ENCODE data around the gene VAV2. TPM values are rescaled to one million over a fixed set of nuclear protein-coding genes. Genes with fewer than 3 reads are reported as not detected.

The VAV2 gene
- total and polyA plus RNA-seq, 9 of the 15 experiments (the other 6 are each of a cell fraction or from before 2014, with no cell fraction given): 0.01 to 2.7 (median 1.0) TPM; not detected in 1

DNA sequence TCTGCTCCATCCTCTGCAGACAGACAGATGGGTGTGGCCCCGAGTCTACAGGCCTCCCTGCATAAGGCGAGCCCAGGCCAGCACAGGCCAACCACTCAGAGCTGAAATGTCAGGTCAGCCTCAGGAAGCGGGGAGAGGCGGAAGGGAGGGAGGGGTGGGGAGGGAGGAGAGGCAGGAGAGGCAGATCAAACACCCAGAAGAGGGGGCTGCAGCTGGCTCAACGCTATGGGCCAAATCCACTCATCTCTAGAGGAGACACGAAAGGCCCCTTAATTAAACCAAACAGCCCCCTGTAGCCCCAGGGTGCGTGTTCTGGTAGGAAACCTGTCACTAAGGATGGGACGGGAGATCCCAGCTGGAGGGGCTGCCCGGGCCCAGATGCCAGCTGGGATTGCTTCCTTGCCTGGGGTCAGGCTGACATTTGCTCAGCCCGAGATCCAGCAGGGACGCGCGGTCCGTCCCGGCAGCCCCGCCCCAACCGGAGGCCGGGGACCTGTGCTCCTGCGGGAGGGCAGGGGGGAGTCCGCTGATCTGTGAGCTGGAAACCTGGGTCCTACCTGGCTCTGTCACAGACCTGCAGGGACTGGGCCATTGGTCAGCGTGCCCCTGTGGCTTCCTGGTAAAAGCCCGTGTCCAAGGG lies 156.7 kb downstream of the VAV2 start:
- FAIRE-seq: no peak

More for the DNA sequence above, 156.7 kb downstream of the VAV2 start:
- H3K4me3 ChIP-seq: no peak overlapping the region
- no peaks in the 10 kb centered on the region for H3K9me3 ChIP-seq (replicated peaks; ENCODE audit: control insufficient read depth, insufficient read depth, low read depth, low read length)
- TF ChIP-seq, protein P1, sequence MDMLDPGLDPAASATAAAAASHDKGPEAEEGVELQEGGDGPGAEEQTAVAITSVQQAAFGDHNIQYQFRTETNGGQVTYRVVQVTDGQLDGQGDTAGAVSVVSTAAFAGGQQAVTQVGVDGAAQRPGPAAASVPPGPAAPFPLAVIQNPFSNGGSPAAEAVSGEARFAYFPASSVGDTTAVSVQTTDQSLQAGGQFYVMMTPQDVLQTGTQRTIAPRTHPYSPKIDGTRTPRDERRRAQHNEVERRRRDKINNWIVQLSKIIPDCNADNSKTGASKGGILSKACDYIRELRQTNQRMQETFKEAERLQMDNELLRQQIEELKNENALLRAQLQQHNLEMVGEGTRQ (CRISPR knock-in tag; IDR thresholded peaks at IDR 0.05): no peak
- TF ChIP-seq ZBED1 (IDR thresholded peaks at IDR 0.05) (no peak), ZNF253 (CRISPR knock-in tag; conservative IDR thresholded peaks at IDR 0.05) (no peak), ELF4 (CRISPR knock-in tag; IDR thresholded peaks at IDR 0.05) (no peak), ZNF239 (CRISPR knock-in tag; IDR thresholded peaks at IDR 0.05) (no peak), ZNF707 (CRISPR knock-in tag; conservative IDR thresholded peaks at IDR 0.05) (no peak), POU5F1 (IDR thresholded peaks at IDR 0.05; ENCODE audit: borderline replicate concordance, low read depth, low read length, partially characterized antibody) (no peak), SIX5 (IDR thresholded peaks at IDR 0.05; ENCODE audit: borderline replicate concordance in 1 of 2, insufficient read depth in 1 of 2, low read depth in 1 of 2, low read length in 2 of 2) (no peak), ZNF57 (CRISPR knock-in tag; IDR thresholded peaks at IDR 0.05) (no peak), ATF1 (CRISPR knock-in tag; IDR thresholded peaks at IDR 0.05) (no peak), ATF1 (tag; IDR thresholded peaks at IDR 0.05) (no peak), U2AF2 (optimal IDR thresholded peaks at IDR 0.05; ENCODE audit: low read depth, low read length) (no peak), MTA1 (IDR thresholded peaks at IDR 0.05; ENCODE audit: borderline replicate concordance) (no peak), ARID1B (IDR thresholded peaks at IDR 0.05) (no peak)
- TF ChIP-seq, protein P2, sequence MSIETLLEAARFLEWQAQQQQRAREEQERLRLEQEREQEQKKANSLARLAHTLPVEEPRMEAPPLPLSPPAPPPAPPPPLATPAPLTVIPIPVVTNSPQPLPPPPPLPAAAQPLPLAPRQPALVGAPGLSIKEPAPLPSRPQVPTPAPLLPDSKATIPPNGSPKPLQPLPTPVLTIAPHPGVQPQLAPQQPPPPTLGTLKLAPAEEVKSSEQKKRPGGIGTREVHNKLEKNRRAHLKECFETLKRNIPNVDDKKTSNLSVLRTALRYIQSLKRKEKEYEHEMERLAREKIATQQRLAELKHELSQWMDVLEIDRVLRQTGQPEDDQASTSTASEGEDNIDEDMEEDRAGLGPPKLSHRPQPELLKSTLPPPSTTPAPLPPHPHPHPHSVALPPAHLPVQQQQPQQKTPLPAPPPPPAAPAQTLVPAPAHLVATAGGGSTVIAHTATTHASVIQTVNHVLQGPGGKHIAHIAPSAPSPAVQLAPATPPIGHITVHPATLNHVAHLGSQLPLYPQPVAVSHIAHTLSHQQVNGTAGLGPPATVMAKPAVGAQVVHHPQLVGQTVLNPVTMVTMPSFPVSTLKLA (conservative IDR thresholded peaks at IDR 0.05): no peak
- TF ChIP-seq, protein P3, sequence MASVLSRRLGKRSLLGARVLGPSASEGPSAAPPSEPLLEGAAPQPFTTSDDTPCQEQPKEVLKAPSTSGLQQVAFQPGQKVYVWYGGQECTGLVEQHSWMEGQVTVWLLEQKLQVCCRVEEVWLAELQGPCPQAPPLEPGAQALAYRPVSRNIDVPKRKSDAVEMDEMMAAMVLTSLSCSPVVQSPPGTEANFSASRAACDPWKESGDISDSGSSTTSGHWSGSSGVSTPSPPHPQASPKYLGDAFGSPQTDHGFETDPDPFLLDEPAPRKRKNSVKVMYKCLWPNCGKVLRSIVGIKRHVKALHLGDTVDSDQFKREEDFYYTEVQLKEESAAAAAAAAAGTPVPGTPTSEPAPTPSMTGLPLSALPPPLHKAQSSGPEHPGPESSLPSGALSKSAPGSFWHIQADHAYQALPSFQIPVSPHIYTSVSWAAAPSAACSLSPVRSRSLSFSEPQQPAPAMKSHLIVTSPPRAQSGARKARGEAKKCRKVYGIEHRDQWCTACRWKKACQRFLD (CRISPR knock-in tag; IDR thresholded peaks at IDR 0.05): no peak
- H3K9me1 ChIP-seq (ENCODE audit: control insufficient read depth, insufficient read depth, low read length): no peaks in the 10 kb centered on the region
- no peaks in the 10 kb centered on the region for H3K36me3 ChIP-seq (ENCODE audit: control insufficient read depth, insufficient read depth, low read length)
- H2AFZ ChIP-seq (ENCODE audit: low read depth, low read length): no peak overlapping the region
- ChIA-PET CTCF (ENCODE audit: low intra/inter-chr PET ratio) (no interaction called here), POLR2A (interaction anchor here (0.6 to 1.2 kb wide), 3 partner anchors 9 to 167 kb away, joined by 3 to 4 read pairs (median 3); no protein-coding TSS in a partner anchor)
- DNase-seq (ENCODE audit: extremely low read depth in 1 of 4, low spot score in 3 of 4) (no peak), ATAC-seq (no peak)
- 21% methylated on average over 19 of the region's 22 CpGs for WGBS (ENCODE audit: insufficient coverage, low coverage, missing lambda C conversion rate)
- peaks cover 16 to 38% of the 10 kb centered on the region in 2 experiments for H3K27me3 ChIP-seq (ENCODE audit: control insufficient read depth in 2 of 2, insufficient read depth in 2 of 2, low read length in 2 of 2)
- H3K79me2 ChIP-seq (ENCODE audit: control insufficient read depth, insufficient read depth, low read length): no peaks in the 10 kb centered on the region
- H3K27ac ChIP-seq (ENCODE audit: extremely low read depth, low read depth, low read length): no peak overlapping the region
- no peak overlapping the region for H3K9ac ChIP-seq (ENCODE audit: insufficient read depth in 1 of 2, low read depth in 2 of 2, low read length in 2 of 2)
- intact Hi-C loops (cut with micrococcal nuclease) (no loop called here), in situ Hi-C loops (cut with MboI) (no loop called here)
- H4K20me1 ChIP-seq (replicated peaks; ENCODE audit: control insufficient read depth, insufficient read depth, low read length): peaks cover 19% of the 10 kb centered on the region
- no TSS peak for BruUV-seq (replicated peaks)
- no peak overlapping the region for H3K4me2 ChIP-seq (ENCODE audit: insufficient read depth, low read length)
- peaks cover 0 to 7% of the 10 kb centered on the region in 2 experiments; a peak in 1 of 5 replicates for H3K4me1 ChIP-seq (replicated peaks in 1 of 2; ENCODE audit: control insufficient read depth in 2 of 2, insufficient read depth in 2 of 2, low read length in 2 of 2)

Data from K562 (cell line).